K562 (cell line): Measurements from ENCODE around the gene OR6C76.

Experiments
- DDX20 ChIP-seq: fragments of 450-650 bp; IDR thresholded peaks from 2 replicates; pipeline ENCODE4 v1.6.1; 2016; ENCODE audit warnings: missing genetic modification characterization, low read depth, mild to moderate bottlenecking, missing compliant biosample characterization, moderate library complexity
- DPF2 ChIP-seq: fragments of 450-650 bp; IDR thresholded peaks from 2 replicates; pipeline ENCODE4 v1.6.1; 2016
- EGR1 ChIP-seq: fragments of 450-650 bp; conservative IDR thresholded peaks from 2 replicates; pipeline ENCODE4 v1.6.1; 2017; ENCODE audit warnings: mild to moderate bottlenecking
- FOXP1 ChIP-seq: sonication (generic); formaldehyde crosslinking; IDR thresholded peaks from 2 replicates; pipeline ENCODE4 v1.8.0; 2022; ENCODE audit warnings: mild to moderate bottlenecking, missing genetic modification reagents
- HDAC6 ChIP-seq: IDR thresholded peaks from 2 replicates; pipeline ENCODE4 v1.6.1; 2012; ENCODE audit warnings: low read depth, mild to moderate bottlenecking, control low read depth, inconsistent platforms, low read length, moderate library complexity
- MEIS2 ChIP-seq: fragments of 450-650 bp; IDR thresholded peaks from 2 replicates; pipeline ENCODE4 v1.6.1; 2014; ENCODE audit warnings: mild to moderate bottlenecking; ENCODE audit not compliant: partially characterized antibody
- TF ChIP-seq, protein P1 (sequence below): sonication (generic); formaldehyde crosslinking; IDR thresholded peaks from 2 replicates; pipeline ENCODE4 v1.8.0; 2023; ENCODE audit warnings: missing genetic modification reagents, mild to moderate bottlenecking, borderline replicate concordance
- TF ChIP-seq, protein P2 (sequence below): sonication (generic); formaldehyde crosslinking; IDR thresholded peaks from 2 replicates; pipeline ENCODE4 v1.8.1; 2023; ENCODE audit warnings: mild to moderate bottlenecking, missing genetic modification reagents

DNA sequence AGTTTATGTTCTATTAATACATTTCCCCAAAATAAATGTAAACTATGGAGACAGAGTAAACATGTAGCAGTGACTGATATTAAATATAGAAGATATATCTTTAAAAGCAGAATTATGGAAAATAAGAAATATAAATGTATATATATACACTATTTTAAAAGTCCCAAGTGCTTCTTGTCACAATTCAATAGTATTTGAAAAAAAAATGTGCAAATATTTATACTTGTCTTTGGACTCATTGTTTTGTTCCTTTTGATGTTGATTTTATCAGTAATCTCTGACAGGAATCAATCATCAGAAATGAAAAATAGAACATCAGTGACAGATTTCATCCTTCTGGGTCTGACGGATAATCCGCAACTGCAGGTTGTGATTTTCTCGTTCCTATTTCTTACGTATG lies at the start of gene OR6C76:
- TF ChIP-seq, protein P1, sequence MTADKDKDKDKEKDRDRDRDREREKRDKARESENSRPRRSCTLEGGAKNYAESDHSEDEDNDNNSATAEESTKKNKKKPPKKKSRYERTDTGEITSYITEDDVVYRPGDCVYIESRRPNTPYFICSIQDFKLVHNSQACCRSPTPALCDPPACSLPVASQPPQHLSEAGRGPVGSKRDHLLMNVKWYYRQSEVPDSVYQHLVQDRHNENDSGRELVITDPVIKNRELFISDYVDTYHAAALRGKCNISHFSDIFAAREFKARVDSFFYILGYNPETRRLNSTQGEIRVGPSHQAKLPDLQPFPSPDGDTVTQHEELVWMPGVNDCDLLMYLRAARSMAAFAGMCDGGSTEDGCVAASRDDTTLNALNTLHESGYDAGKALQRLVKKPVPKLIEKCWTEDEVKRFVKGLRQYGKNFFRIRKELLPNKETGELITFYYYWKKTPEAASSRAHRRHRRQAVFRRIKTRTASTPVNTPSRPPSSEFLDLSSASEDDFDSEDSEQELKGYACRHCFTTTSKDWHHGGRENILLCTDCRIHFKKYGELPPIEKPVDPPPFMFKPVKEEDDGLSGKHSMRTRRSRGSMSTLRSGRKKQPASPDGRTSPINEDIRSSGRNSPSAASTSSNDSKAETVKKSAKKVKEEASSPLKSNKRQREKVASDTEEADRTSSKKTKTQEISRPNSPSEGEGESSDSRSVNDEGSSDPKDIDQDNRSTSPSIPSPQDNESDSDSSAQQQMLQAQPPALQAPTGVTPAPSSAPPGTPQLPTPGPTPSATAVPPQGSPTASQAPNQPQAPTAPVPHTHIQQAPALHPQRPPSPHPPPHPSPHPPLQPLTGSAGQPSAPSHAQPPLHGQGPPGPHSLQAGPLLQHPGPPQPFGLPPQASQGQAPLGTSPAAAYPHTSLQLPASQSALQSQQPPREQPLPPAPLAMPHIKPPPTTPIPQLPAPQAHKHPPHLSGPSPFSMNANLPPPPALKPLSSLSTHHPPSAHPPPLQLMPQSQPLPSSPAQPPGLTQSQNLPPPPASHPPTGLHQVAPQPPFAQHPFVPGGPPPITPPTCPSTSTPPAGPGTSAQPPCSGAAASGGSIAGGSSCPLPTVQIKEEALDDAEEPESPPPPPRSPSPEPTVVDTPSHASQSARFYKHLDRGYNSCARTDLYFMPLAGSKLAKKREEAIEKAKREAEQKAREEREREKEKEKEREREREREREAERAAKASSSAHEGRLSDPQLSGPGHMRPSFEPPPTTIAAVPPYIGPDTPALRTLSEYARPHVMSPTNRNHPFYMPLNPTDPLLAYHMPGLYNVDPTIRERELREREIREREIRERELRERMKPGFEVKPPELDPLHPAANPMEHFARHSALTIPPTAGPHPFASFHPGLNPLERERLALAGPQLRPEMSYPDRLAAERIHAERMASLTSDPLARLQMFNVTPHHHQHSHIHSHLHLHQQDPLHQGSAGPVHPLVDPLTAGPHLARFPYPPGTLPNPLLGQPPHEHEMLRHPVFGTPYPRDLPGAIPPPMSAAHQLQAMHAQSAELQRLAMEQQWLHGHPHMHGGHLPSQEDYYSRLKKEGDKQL (CRISPR knock-in tag), result no peak
- TF ChIP-seq DPF2, result no peak
- TF ChIP-seq EGR1, result no peak
- no peak for TF ChIP-seq MEIS2
- TF ChIP-seq HDAC6, result no peak
- no peak for TF ChIP-seq DDX20 (tag)
- no peak for TF ChIP-seq FOXP1 (CRISPR knock-in tag)
- TF ChIP-seq, protein P2, sequence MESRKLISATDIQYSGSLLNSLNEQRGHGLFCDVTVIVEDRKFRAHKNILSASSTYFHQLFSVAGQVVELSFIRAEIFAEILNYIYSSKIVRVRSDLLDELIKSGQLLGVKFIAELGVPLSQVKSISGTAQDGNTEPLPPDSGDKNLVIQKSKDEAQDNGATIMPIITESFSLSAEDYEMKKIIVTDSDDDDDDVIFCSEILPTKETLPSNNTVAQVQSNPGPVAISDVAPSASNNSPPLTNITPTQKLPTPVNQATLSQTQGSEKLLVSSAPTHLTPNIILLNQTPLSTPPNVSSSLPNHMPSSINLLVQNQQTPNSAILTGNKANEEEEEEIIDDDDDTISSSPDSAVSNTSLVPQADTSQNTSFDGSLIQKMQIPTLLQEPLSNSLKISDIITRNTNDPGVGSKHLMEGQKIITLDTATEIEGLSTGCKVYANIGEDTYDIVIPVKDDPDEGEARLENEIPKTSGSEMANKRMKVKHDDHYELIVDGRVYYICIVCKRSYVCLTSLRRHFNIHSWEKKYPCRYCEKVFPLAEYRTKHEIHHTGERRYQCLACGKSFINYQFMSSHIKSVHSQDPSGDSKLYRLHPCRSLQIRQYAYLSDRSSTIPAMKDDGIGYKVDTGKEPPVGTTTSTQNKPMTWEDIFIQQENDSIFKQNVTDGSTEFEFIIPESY (CRISPR knock-in tag), result no peak
